HG02610 (cell line): ENCODE measurements around the gene NID2.

ENCODE experiments used
- ATAC-seq: cut with Tn5 transposase; IDR thresholded peaks from one replicate; pipeline ENCODE4 v1.9.1; 2021; ENCODE audit warnings: mild to moderate bottlenecking, moderate library complexity; ENCODE audit not compliant: unreplicated experiment

Gene NID2

GRCh38 chr14:52026901-52027300 is 42.0 kb downstream of the NID2 start:
- ATAC-seq = no peak

GRCh38 chr14:52026017-52026660 is 42.7 kb downstream of the NID2 start:
- ATAC-seq = no peak

GRCh38 chr14:52025310-52025709 is 43.5 kb downstream of the NID2 start:
- no peak for ATAC-seq

- no peak for ATAC-seq
These were observed 45.3 kb downstream of the NID2 start for GRCh38 chr14:52023518-52023917.

GRCh38 chr14:52021957-52022600 is 46.8 kb downstream of the NID2 start:
- peak; percentile 91 for ATAC-seq

- no peak for ATAC-seq
These were observed 47.8 kb downstream of the NID2 start for GRCh38 chr14:52020866-52021717.

- ATAC-seq = no peak
These were observed 48.6 kb downstream of the NID2 start for GRCh38 chr14:52020161-52020714.

GRCh38 chr14:52018970-52019369 is 49.9 kb downstream of the NID2 start:
- ATAC-seq = no peak

GRCh38 chr14:52018252-52018651 is 50.6 kb downstream of the NID2 start:
- ATAC-seq = no peak

GRCh38 chr14:52015411-52016030 is 53.3 kb downstream of the NID2 start:
- ATAC-seq = no peak

GRCh38 chr14:52014601-52015267 is 54.1 kb downstream of the NID2 start:
- no peak for ATAC-seq

- ATAC-seq = no peak
These were observed 54.8 kb downstream of the NID2 start for GRCh38 chr14:52013984-52014600.

GRCh38 chr14:52012635-52013034 is 56.2 kb downstream of the NID2 start:
- ATAC-seq = no peak

GRCh38 chr14:52011523-52011922 is 57.3 kb downstream of the NID2 start:
- ATAC-seq = no peak

GRCh38 chr14:52010173-52010693 is 58.6 kb downstream of the NID2 start:
- no peak for ATAC-seq

- ATAC-seq = no peak
These were observed 60.7 kb downstream of the NID2 start for GRCh38 chr14:52008136-52008535.

GRCh38 chr14:52007637-52008036 is 61.2 kb downstream of the NID2 start:
- ATAC-seq = no peak

- ATAC-seq = no peak
These were observed 61.6 kb downstream of the NID2 start for GRCh38 chr14:52007211-52007610.

- ATAC-seq = no peak
These were observed 62.5 kb downstream of the NID2 start for GRCh38 chr14:52006361-52006760.

GRCh38 chr14:52005625-52006024 is 63.2 kb downstream of the NID2 start:
- ATAC-seq = no peak
